Activated CD4-positive, CD25-positive, alpha-beta regulatory T cell treated with anti-CD3 and anti-CD28 coated beads, Interleukin-2, amount 50 U/mL, for 72 hours (primary cell): ENCODE results near the gene MAP2K3.
A peak's percentile ranks its signal among the peaks of the same experiment; 100 is the strongest.

ENCODE experiments used
- DNase-seq: peaks from one replicate; pipeline ENCODE4 v3.0.0; 2021

The MAP2K3 gene

GRCh38 chr17:21283482-21284318 is 811 bp upstream of the MAP2K3 start:
- DNase-seq, result no peak

- DNase-seq, result no peak
Observed at GRCh38 chr17:21285164-21286065, 904 bp downstream of the MAP2K3 start.

- DNase-seq, result no peak
Observed at GRCh38 chr17:21286066-21286770, 1.7 kb downstream of the MAP2K3 start.

GRCh38 chr17:21286909-21287702 is 2.6 kb downstream of the MAP2K3 start:
- DNase-seq, result no peak

- peak; percentile 90 for DNase-seq
Observed at GRCh38 chr17:21287703-21288449, 3.4 kb downstream of the MAP2K3 start.

- DNase-seq, result no peak
Observed at GRCh38 chr17:21288571-21289017, 4.1 kb downstream of the MAP2K3 start.

- no peak for DNase-seq
Observed at GRCh38 chr17:21289175-21289901, 4.8 kb downstream of the MAP2K3 start.

GRCh38 chr17:21289902-21290571 is 5.5 kb downstream of the MAP2K3 start:
- DNase-seq, result no peak

- no peak for DNase-seq
Observed at GRCh38 chr17:21291357-21291756, 6.8 kb downstream of the MAP2K3 start.

- DNase-seq, result no peak
Observed at GRCh38 chr17:21291862-21292261, 7.4 kb downstream of the MAP2K3 start.

GRCh38 chr17:21292867-21293830 is 8.6 kb downstream of the MAP2K3 start:
- no peak for DNase-seq

- no peak for DNase-seq
Observed at GRCh38 chr17:21293831-21294210, 9.3 kb downstream of the MAP2K3 start.

- DNase-seq, result no peak
Observed at GRCh38 chr17:21294321-21295035, 10.0 kb downstream of the MAP2K3 start.

- DNase-seq, result no peak
Observed at GRCh38 chr17:21295036-21295952, 10.8 kb downstream of the MAP2K3 start.

- DNase-seq, result no peak
Observed at GRCh38 chr17:21296097-21297025, 11.8 kb downstream of the MAP2K3 start.

GRCh38 chr17:21297026-21297520 is 12.6 kb downstream of the MAP2K3 start:
- no peak for DNase-seq
